Measurements from ENCODE around the gene MRPL53.

MRPL53 gene

GRCh38 chr2:74502147-74502719 is 29.8 kb upstream of the MRPL53 start:
- TF ChIP-seq CTCF (IDR thresholded peaks at IDR 0.05; ENCODE audit: low read depth, low read length) = no peak
- no peak for DNase-seq
- Histone ChIP-seq H3K9me3 (ENCODE audit: severe bottlenecking) (no peaks in the 10 kb centered on the region), H3K27me3 (ENCODE audit: insufficient read depth, low read depth, severe bottlenecking) (no peaks in the 10 kb centered on the region), H3K4me3 (ENCODE audit: low read depth, low read length) (peak overlapping the region; percentile 13), H3K27ac (peak overlapping the region; percentile 71), H3K36me3 (peaks cover 33% of the 10 kb centered on the region)

GRCh38 chr2:74501335-74502071 is 29.0 kb upstream of the MRPL53 start:
- DNase-seq = peak; percentile 91
- 0 out of 2 replicates have a peak, but pooled peaks have one; percentile 6 for TF ChIP-seq CTCF (IDR thresholded peaks at IDR 0.05; ENCODE audit: low read depth, low read length)
- H3K4me3 ChIP-seq (ENCODE audit: low read depth, low read length) = peak overlapping the region; percentile 13
- H3K36me3 ChIP-seq = peaks cover 28% of the 10 kb centered on the region
- no peaks in the 10 kb centered on the region for H3K9me3 ChIP-seq (ENCODE audit: severe bottlenecking)
- no peaks in the 10 kb centered on the region for H3K27me3 ChIP-seq (ENCODE audit: insufficient read depth, low read depth, severe bottlenecking)
- H3K27ac ChIP-seq = peak overlapping the region; percentile 71

DNA sequence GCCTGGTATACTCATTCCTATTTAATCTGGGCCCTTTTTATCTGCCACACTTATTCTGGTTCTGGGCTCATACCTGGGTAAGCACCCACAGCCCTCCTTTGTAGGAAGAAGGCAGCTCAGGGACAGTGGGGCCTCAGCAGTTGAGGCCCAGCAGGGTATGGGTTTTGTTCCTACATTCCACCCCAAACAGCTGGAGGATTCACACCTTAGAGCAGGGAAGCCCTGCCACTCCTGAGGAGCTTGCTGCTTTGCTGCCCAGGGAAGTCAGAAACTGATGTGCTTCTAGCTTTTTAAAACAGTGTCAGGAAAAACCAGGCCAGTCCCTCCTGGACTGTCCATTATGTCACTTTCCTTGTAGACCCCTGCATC is 28.1 kb upstream of the MRPL53 start:
- Histone ChIP-seq H3K36me3 (peaks cover 26% of the 10 kb centered on the region), H3K27me3 (ENCODE audit: insufficient read depth, low read depth, severe bottlenecking) (no peaks in the 10 kb centered on the region), H3K4me3 (ENCODE audit: low read depth, low read length) (no peak overlapping the region), H3K9me3 (ENCODE audit: severe bottlenecking) (no peaks in the 10 kb centered on the region), H3K27ac (peak overlapping the region; percentile 71)
- TF ChIP-seq CTCF (IDR thresholded peaks at IDR 0.05; ENCODE audit: low read depth, low read length) = no peak
- no peak for DNase-seq

- H3K9me3 ChIP-seq (ENCODE audit: severe bottlenecking) = no peaks in the 10 kb centered on the region
- DNase-seq = no peak
- no peaks in the 10 kb centered on the region for H3K27me3 ChIP-seq (ENCODE audit: insufficient read depth, low read depth, severe bottlenecking)
- no peak for TF ChIP-seq CTCF (IDR thresholded peaks at IDR 0.05; ENCODE audit: low read depth, low read length)
- H3K4me3 ChIP-seq (ENCODE audit: low read depth, low read length) = no peak overlapping the region
- H3K27ac ChIP-seq = peak overlapping the region; percentile 71
- peaks cover 25% of the 10 kb centered on the region for H3K36me3 ChIP-seq
Observed at GRCh38 chr2:74499940-74500577, 27.6 kb upstream of the MRPL53 start.

DNA sequence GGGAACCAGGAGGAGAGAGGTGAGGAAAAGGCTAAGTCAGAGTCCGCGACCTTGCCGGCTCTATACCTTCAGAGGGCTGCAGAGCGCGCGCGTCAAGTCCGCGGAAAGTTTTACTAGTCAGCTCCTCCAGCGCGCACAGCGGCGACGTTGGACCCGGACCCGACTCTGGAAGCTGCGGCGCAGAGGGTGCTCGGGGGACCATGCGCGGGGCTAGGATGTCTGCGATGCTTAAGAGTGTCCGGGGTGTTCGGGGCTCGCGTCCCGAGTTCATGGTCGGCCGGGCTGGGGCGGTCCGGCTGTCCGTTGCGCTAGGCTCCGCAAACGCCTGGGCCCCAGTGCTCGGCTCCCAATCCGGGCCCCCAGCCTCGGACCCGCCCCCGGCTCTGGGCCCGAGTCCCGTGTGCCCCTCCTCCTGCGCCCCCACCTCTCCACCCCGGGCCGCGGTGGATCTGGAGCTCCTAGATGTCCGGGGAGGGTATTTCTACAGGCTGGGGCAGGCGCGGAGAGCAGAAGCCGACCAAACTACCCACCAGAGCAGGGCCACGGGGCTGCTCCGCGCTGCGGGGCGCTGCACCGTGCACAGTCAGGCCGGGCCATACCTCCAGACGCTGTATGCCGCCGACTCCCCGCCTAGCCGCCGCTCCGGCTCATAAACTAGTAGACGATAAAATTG is 26.9 kb upstream of the MRPL53 start, which contains the start of gene LBX2:
Gene LBX2, minus strand, starts transcription at position 337 of the 673 bp plus-strand sequence. Its CDS starts 66 bp downstream, at position 271.
- H3K27me3 ChIP-seq (ENCODE audit: insufficient read depth, low read depth, severe bottlenecking) = no peaks in the 10 kb centered on the region
- no peak for DNase-seq
- no peak for TF ChIP-seq CTCF (IDR thresholded peaks at IDR 0.05; ENCODE audit: low read depth, low read length)
- H3K27ac ChIP-seq = peak within 1 kb of the TSS; percentile 71
- H3K9me3 ChIP-seq (ENCODE audit: severe bottlenecking) = no peaks in the 10 kb centered on the region
- no peak within 1 kb of the TSS for H3K4me3 ChIP-seq (ENCODE audit: low read depth, low read length)
- peaks cover 20% of the 10 kb centered on the region for H3K36me3 ChIP-seq

Data from WERI-Rb-1 (cell line).